Liver (tissue), 9 donors: ENCODE data around the gene BRD9. TPM values are rescaled to one million over a fixed set of nuclear protein-coding genes. Genes with fewer than 3 reads are reported as not detected.

Source experiments
- DNase-seq: peaks from one replicate; pipeline ENCODE4 v3.0.0-alpha.2; 2017; ENCODE audit warnings: low spot score
- H3K27ac ChIP-seq, 2 donors: one replicate each; pipeline ENCODE4 v1.7.0; 2013; ENCODE audit warnings: inconsistent platforms in 2 of 2, low read length in 2 of 2, control low read depth in 1 of 2, low read depth in 1 of 2, mild to moderate bottlenecking in 1 of 2
- H3K27me3 ChIP-seq, 4 donors: one replicate each; pipeline versions ENCODE4 v1.6.1 to v1.7.0; 2013; ENCODE audit warnings: low read length in 3 of 4, inconsistent platforms in 1 of 4, mild to moderate bottlenecking in 1 of 4, moderate library complexity in 1 of 4; ENCODE audit not compliant: control insufficient read depth in 4 of 4, insufficient read depth in 4 of 4
- H3K36me3 ChIP-seq, 4 donors: one replicate each; pipeline versions ENCODE4 v1.6.1 to v1.7.0; 2013; ENCODE audit warnings: low read length in 3 of 4, mild to moderate bottlenecking in 3 of 4, low read depth in 1 of 4, moderate library complexity in 1 of 4; ENCODE audit not compliant: control insufficient read depth in 4 of 4, insufficient read depth in 3 of 4
- H3K4me1 ChIP-seq, 4 donors: one replicate each; pipeline versions ENCODE4 v1.6.1 to v1.7.0; 2013; ENCODE audit warnings: low read length in 3 of 4, mild to moderate bottlenecking in 3 of 4, moderate library complexity in 1 of 4; ENCODE audit not compliant: control insufficient read depth in 4 of 4, insufficient read depth in 4 of 4
- H3K4me3 ChIP-seq, 3 donors: one replicate each; pipeline versions ENCODE4 v1.6.1 to v1.7.0; 2013; ENCODE audit warnings: low read length in 3 of 3, control low read depth in 1 of 3, low read depth in 1 of 3, mild to moderate bottlenecking in 1 of 3
- H3K9ac ChIP-seq, 2 donors: one replicate each; pipeline ENCODE4 v1.7.0; 2013; ENCODE audit warnings: low read length in 2 of 2, mild to moderate bottlenecking in 2 of 2, moderate library complexity in 2 of 2, control low read depth in 1 of 2, low read depth in 1 of 2
- H3K9me3 ChIP-seq, 4 donors: one replicate each; pipeline versions ENCODE4 v1.6.1 to v1.7.0; 2013; ENCODE audit warnings: low read length in 3 of 4; ENCODE audit not compliant: control insufficient read depth in 4 of 4
- ATF3 ChIP-seq: IDR thresholded peaks from 2 replicates; pipeline ENCODE4 v1.6.1; 2016; ENCODE audit warnings: antibody characterized with exemption
- CTCF ChIP-seq: fragments of 150-350 bp; IDR thresholded peaks from 2 replicates; pipeline ENCODE4 v1.5.1; 2017; ENCODE audit warnings: improper control_type of control experiment, low read depth, low read length; ENCODE audit not compliant: missing input control
- EGR1 ChIP-seq, 2 donors: IDR thresholded peaks; 2 replicates each; pipeline ENCODE4 v1.6.1; 2016 to 2018; ENCODE audit warnings: antibody characterized with exemption in 2 of 2, low read depth in 2 of 2
- FOXA1 ChIP-seq: IDR thresholded peaks from 2 replicates; pipeline ENCODE4 v1.6.1; 2016; ENCODE audit warnings: antibody characterized with exemption
- FOXA2 ChIP-seq: IDR thresholded peaks from 2 replicates; pipeline ENCODE4 v1.6.1; 2016; ENCODE audit warnings: antibody characterized with exemption
- GABPA ChIP-seq, 2 donors: IDR thresholded peaks in 1 of 2; conservative IDR thresholded peaks in 1 of 2; 2 replicates each; pipeline ENCODE4 v1.6.1; 2016; ENCODE audit warnings: antibody characterized with exemption in 2 of 2, mild to moderate bottlenecking in 1 of 2, moderate library complexity in 1 of 2
- HNF4A ChIP-seq, 2 donors: conservative IDR thresholded peaks; 2 replicates each; pipeline ENCODE4 v1.6.1; 2016; ENCODE audit warnings: antibody characterized with exemption in 2 of 2, mild to moderate bottlenecking in 2 of 2
- HNF4G ChIP-seq: IDR thresholded peaks from 2 replicates; pipeline ENCODE4 v1.6.1; 2016; ENCODE audit warnings: antibody characterized with exemption
- JUND ChIP-seq, 2 donors: IDR thresholded peaks; 2 replicates each; pipeline ENCODE4 v1.6.1; 2016; ENCODE audit warnings: antibody characterized with exemption in 2 of 2
- MAX ChIP-seq: IDR thresholded peaks from 2 replicates; pipeline ENCODE4 v1.6.1; 2016; ENCODE audit warnings: antibody characterized with exemption
- NR2F2 ChIP-seq: IDR thresholded peaks from 2 replicates; pipeline ENCODE4 v1.6.1; 2016; ENCODE audit warnings: antibody characterized with exemption
- RAD21 ChIP-seq, 2 donors: IDR thresholded peaks; 2 replicates each; pipeline ENCODE4 v1.6.1; 2016; ENCODE audit warnings: antibody characterized with exemption in 2 of 2, mild to moderate bottlenecking in 2 of 2
- REST ChIP-seq: IDR thresholded peaks from 2 replicates; pipeline ENCODE4 v1.6.1; 2016; ENCODE audit warnings: antibody characterized with exemption, mild to moderate bottlenecking
- RXRA ChIP-seq, 2 donors: IDR thresholded peaks; 2 replicates each; pipeline ENCODE4 v1.6.1; 2017 to 2018; ENCODE audit warnings: antibody characterized with exemption in 2 of 2, mild to moderate bottlenecking in 1 of 2
- SP1 ChIP-seq: IDR thresholded peaks from 2 replicates; pipeline ENCODE4 v1.6.1; 2018; ENCODE audit warnings: antibody characterized with exemption, mild to moderate bottlenecking
- TAF1 ChIP-seq: conservative IDR thresholded peaks from 2 replicates; pipeline ENCODE4 v1.6.1; 2016; ENCODE audit warnings: antibody characterized with exemption, mild to moderate bottlenecking
- YY1 ChIP-seq: IDR thresholded peaks from 2 replicates; pipeline ENCODE4 v1.6.1; 2016; ENCODE audit warnings: antibody characterized with exemption, mild to moderate bottlenecking
- ZBTB33 ChIP-seq: IDR thresholded peaks from 2 replicates; pipeline ENCODE4 v1.6.1; 2016; ENCODE audit warnings: antibody characterized with exemption
- WGBS: extraction: QIAGEN DNeasy Blood & Tissue Kit; methylation state at CpG from one replicate; pipeline ENCODE4 v1.1.7; 2013; 5-methylcytosine and 5-hydroxymethylcytosine counted together
- polyA plus RNA-seq, 2 donors: library from polyadenylated mRNA; stranded (reverse) in 1 of 2; unstranded in 1 of 2; fragments of 200-250 nt in 1 of 2; fragments of >200 nt in 1 of 2; fragmentation: Nextera tagmentation in 1 of 2; extraction: Ambion mirVana in 1 of 2; gene quantifications; one replicate each; pipeline versions ENCODE4 v1.2.1 to v1.2.3, GENCODE V29; 2013 to 2015
- total RNA-seq, 2 donors: library from RNA; depleted of rRNA; stranded (reverse); fragments of >200 nt; gene quantifications; one replicate each; pipeline ENCODE4 v1.2.3, GENCODE V29; 2014
- donor health status: healthy.
- donor health status: healthy.
- donor health status: healthy.
- donor health status: healthy.
- donor health status: healthy.

BRD9 gene
- total and polyA plus RNA-seq, 4 donors, result 7.0 to 17.7 (median 9.5) TPM

GRCh38 chr5:852431-853401, 39.9 kb downstream of the BRD9 start:
- WGBS, result 92% methylated on average over 55 of the region's 55 CpGs
- H3K27ac ChIP-seq, result no peak overlapping the region
- no peaks in the 10 kb centered on the region for H3K4me1 ChIP-seq
- no peaks in the 10 kb centered on the region for H3K36me3 ChIP-seq
- no peak overlapping the region for H3K9ac ChIP-seq
- H3K4me3 ChIP-seq, result no peak overlapping the region
- H3K9me3 ChIP-seq, result no peaks in the 10 kb centered on the region
- no peaks in the 10 kb centered on the region for H3K27me3 ChIP-seq
- no peak for DNase-seq
- no peak for TF ChIP-seq JUND (IDR thresholded peaks at IDR 0.05)
- no peak for TF ChIP-seq ATF3
- no peak for TF ChIP-seq RXRA (IDR thresholded peaks at IDR 0.05)
- no peak for TF ChIP-seq HNF4G
- TF ChIP-seq REST, result no peak
- TF ChIP-seq MAX, result no peak
- no peak for TF ChIP-seq RAD21 (IDR thresholded peaks at IDR 0.05)
- no peak for TF ChIP-seq YY1
- no peak for TF ChIP-seq FOXA1
- TF ChIP-seq EGR1 (IDR thresholded peaks at IDR 0.05; ENCODE audit: low read depth in 2 of 2), result no peak
- no peak for TF ChIP-seq GABPA (IDR thresholded peaks at IDR 0.05 in 1 of 2, conservative IDR thresholded peaks at IDR 0.05 in 1 of 2)
- TF ChIP-seq HNF4A (conservative IDR thresholded peaks at IDR 0.05), result no peak
- no peak for TF ChIP-seq SP1
- TF ChIP-seq FOXA2, result no peak
- no peak for TF ChIP-seq TAF1
- TF ChIP-seq NR2F2, result no peak
- TF ChIP-seq CTCF, result no peak
- TF ChIP-seq ZBTB33, result no peak
